GM18520 (cell line): ENCODE measurements around the gene SKI.

Source experiments
- ATAC-seq: cut with Tn5 transposase; IDR thresholded peaks from one replicate; pipeline ENCODE4 v1.9.1; 2021; ENCODE audit not compliant: unreplicated experiment

SKI gene

GRCh38 chr1:2274929-2275475, 46.9 kb downstream of the SKI start:
- no peak for ATAC-seq

- no peak for ATAC-seq
Measured at GRCh38 chr1:2275796-2276536, 47.8 kb downstream of the SKI start.

DNA sequence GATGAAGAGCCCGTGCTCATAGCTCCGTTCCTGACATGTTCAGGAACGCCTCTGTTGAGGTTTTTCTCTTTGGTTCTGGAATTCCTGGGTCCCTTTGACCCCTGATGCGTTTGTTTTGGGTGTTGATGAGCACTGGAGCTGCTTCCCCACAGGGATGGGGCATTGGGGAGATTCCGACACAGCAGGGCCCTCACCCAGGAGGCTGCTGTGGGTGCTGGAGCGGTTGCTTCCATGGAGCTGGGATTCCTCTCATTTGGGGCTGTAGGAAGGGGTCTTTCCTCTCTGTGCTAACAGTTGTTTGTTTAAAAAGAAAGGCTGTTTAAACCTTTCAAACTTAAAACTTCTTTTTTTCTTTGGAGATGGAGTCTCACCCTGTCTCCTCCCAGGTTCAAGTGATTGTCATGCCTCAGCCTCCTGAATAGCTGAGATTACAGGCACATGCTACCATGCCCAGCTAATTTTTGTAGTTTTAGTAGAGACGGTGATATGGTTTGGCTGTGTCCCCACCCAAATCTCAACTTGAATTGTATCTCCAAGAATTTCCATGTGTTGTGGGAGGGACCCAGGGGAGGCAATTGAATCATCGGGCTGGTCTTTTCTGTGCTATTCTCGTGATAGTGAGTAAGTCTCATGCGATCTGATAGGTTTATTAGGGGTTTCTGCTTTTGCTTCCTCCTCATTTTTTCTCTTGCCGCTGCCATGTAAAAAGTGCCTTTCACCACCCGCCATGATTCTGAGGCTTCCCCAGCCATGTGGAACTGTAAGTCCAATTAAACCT, 48.9 kb downstream of the SKI start:
- ATAC-seq, result no peak

DNA sequence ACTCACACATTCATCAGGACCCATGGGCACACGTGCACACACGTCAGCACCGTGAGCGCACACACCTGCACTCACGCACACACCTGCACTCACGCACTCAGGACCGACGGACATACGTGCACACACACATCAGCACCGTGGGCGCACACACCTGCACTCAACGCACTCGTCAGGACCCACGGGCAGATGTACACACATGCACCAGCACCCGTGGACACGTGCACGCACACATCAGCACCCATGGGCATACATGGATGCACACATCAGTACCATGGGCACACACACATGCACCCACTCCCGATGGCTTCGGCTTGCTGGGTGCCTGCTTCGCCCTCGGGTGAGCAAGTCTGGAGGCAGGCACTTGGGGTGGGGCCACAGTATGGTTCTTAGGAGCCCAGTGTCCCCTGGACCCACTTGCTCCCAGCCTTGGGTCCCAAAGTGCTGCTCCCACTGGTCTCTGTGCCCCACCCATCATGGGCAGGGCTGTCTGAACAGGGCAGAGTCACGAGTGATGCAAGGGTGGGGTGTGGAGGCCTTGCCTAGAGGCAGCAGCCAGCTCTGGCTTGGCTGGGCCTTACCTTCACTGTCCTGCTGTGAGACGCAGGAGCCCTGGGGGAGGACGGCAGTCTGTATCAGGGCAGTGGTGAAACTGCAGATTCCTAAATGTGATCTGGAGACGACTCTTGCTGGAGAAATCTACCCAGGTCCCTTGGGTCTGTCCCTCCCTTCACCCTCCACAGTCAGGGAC, 49.8 kb downstream of the SKI start:
- ATAC-seq, result no peak

- ATAC-seq, result no peak
Measured at GRCh38 chr1:2278591-2279209, 50.6 kb downstream of the SKI start.

DNA sequence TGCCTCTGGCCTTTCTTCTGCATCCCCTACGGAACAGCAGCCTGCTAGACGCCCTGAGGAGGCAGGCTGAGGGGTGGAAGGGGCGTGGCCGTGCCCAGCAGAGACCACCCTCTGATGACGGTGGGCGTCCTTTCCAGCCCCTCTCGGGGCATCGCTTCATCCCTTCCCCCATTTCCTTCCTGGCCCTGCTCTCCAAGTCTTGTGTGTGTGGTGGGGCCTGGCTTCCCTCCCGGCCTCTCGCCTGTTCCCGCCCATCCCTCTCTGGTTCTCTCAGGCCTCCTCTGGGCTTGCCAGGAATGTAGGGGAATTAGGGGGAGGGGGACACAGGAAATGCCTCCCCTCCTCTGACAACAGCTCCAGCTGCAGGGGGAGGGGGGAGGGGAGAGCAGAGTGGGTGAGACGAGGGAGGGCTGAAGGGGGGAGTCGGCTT, 51.1 kb downstream of the SKI start:
- no peak for ATAC-seq

GRCh38 chr1:2279817-2280216, 51.7 kb downstream of the SKI start:
- no peak for ATAC-seq

GRCh38 chr1:2282556-2283270, 54.6 kb downstream of the SKI start:
- ATAC-seq, result no peak

DNA sequence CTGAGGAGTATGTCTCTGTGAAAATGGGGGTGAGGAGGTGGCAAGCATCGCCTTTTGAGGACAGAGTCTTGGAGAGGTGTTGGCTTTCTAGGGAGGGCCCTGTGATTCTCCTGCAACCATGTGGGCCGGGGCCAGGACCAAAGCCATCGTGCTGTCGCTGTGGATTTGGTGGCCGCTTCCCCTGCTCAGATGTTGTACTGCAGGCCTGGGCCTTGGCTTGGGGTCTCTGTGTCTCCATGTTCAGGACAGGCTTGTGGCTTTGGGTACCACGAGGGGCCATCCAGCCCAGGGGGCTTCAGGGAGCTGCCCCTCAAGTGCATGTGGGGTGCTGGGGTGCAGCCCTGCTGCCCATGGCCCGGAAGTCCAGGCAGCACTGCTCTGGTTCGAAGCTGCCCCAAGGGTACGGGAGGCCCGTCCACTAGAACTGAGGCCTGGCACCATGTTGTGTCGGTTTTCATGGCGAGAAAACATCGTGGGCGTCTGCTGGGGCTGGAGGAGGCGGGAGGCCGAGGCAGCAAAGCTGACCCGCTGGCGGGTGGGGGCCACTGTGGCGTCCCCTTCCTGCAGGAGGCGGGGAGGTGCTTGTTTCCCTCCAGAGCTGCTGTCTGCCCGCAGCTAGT, 55.4 kb downstream of the SKI start:
- ATAC-seq, result no peak

- ATAC-seq, result no peak
Measured at GRCh38 chr1:2283991-2284895, 56.1 kb downstream of the SKI start.

DNA sequence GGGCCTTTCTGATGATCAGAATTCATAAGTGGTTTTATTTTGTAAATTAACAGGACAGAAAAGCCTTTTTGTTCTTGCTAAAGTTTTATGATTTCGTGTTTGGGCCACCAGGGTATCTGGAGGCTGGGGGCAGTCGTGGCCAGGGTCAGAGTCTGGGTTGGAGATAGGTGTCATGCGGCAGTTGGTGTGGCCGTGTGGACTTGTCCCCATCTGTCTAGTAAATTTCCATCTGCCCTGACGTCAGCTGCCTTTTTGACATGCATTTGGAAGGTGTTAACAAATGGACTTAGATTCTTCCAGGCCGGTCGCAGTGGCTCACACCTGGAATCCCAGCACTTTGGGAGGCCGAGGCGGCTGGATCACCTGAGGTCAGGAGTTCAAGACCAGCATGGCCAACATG, 56.8 kb downstream of the SKI start:
- no peak for ATAC-seq

GRCh38 chr1:2286923-2287322, 58.8 kb downstream of the SKI start:
- ATAC-seq, result no peak

DNA sequence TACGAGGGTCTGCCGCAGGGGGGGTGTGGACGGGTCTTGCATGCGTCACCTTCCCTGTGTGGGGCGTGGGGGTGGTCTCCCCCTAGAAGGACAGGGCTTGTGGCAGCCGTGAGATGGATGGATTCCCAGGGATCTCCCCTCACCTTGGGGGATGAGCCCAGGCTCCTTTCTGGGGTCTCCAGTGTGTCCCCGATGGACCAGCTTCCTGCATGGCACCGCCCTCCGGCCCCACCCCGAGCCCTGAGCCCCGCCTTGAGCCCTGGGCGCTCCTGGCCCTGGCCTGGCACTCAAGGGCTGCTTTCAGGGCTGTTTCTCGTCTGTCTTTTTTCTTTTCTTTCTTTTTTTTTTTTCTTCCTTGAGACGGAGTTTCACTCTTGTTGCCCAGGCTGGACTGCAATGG, 59.5 kb downstream of the SKI start:
- no peak for ATAC-seq

DNA sequence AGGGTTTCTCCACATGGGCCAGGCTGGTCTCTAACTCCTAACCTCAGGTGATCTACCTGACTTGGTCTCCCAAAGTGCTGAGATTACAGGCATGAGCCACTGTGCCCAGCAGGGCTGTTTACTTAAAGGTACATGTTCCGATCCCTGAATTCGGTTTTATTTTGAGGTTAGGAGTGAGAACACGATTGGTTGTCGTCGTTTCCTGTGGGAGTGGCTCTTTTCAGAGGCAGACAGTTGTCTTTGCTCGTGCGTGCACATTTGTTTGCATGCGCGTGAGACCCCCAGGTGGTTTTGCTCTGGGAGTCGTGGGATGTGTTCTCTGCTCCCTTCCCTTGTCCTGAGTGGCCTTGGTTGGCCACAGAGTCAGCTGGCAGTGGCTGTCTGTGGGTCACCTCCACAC, 60.2 kb downstream of the SKI start:
- no peak for ATAC-seq

- ATAC-seq, result no peak
Measured at GRCh38 chr1:2288816-2289536, 60.9 kb downstream of the SKI start.

DNA sequence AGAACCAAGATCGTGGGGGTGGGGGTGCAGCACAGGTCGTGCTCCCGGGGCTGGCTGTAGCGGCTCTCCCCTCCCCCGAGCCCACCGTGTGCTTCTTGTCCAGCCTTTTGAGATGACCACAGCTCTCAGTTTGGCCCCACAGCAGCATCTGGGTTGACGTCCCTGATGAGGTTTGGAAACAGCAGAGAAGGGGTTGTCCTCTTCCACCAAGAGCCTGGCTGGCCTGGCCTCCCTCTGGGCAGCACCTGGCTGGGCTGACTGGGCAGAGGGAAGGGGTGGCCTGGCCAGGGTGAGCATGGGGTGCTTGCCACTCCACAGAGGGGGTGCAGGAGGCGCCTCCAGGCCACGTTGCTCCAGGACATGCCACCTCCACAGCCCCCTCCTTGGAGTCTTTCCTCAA, 61.5 kb downstream of the SKI start:
- no peak for ATAC-seq

- ATAC-seq, result no peak
Measured at GRCh38 chr1:2290171-2290578, 62.1 kb downstream of the SKI start.
